Loucy (cell line): ENCODE results near the gene RASGRP2.

Source experiments
- CTCF ChIP-seq: fragments of 200-600 bp; sonication (generic); conservative IDR thresholded peaks from 2 replicates; pipeline ENCODE4 v1.5.1; 2014; ENCODE audit warnings: mild to moderate bottlenecking, antibody characterized with exemption, low read length
- EZH2phosphoT487 ChIP-seq: fragments of 200-600 bp; IDR thresholded peaks from 2 replicates; pipeline ENCODE4 v1.6.1; 2018; ENCODE audit warnings: antibody characterized with exemption, mild to moderate bottlenecking, moderate library complexity, borderline replicate concordance

GRCh38 chr11:64715110-64715509, 28.8 kb downstream of the RASGRP2 start:
- TF ChIP-seq CTCF (no peak), EZH2phosphoT487 (no peak)
